ENCODE data around the gene PPP2R2B. TPM values are rescaled to one million over a fixed set of nuclear protein-coding genes. Genes with fewer than 3 reads are reported as not detected.

PPP2R2B gene
- polyA plus RNA-seq, 1 donor: 1.2 TPM

DNA sequence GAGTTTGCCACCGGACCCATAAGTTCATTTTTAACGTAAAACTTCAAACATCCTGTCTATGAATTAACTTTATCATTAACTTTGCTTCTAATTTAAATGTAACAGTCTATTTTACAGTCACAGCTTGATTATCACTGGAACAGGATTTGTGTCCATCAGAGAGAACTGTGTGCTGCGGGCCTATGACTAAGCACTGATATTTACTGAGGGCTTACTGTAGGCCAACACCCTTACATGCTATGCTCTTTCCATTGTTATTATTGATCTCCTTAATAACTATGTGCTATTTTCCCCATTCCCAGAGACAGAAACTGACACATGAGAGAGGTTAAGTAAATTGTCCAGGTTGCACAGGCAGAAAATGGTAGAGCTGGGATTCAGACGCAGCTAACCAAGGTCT is 338.6 kb downstream of the PPP2R2B start:
- no peak for DNase-seq

DNA sequence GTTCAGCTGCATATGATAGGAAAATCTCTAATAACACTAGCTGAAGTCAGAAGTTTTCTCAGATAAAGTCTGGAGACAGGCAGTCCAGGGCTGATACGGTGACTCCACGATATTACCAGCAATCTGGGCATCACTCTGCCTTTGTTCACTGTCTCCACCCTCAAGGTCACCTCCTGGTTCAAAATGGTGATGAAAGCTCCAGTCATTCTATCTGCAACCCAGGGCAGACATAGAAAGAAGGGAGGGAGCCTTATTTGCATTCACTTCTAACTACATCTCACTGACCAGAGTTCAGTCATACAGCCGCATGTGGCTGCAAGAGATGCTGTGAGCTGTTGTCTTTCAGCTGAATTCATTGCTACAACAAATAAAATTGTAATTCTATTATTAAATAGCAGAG is 340.1 kb downstream of the PPP2R2B start:
- DNase-seq: no peak

DNA sequence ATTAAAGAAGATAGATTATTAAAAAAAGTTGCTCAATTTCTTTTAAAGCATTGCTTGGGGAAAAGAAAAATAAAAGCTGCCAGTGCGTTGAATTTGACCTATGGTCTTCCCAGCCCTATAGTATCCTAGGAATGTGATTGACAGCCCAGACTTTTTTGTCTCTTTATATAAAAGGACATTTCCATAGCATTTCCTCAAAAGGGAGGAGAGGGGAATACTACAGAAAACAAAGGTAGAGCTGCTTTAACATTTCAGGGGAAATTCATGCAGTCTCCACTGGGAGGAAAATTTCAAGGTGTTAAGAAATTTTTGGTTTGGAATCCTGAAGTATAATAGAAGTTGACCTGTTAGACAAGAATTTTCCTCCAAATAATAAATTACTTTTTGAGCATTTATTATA is 344.7 kb downstream of the PPP2R2B start:
- DNase-seq: no peak

GRCh38 chr5:146533260-146533857 is 345.2 kb downstream of the PPP2R2B start:
- peak; percentile 47 for DNase-seq

All from hindlimb muscle (tissue), 1 donor.